ENCODE measurements around the gene NLRC4. TPM values are rescaled to one million over a fixed set of nuclear protein-coding genes. Genes with fewer than 3 reads are reported as not detected.

Gene NLRC4
- total and polyA plus RNA-seq, 8 donors = 0.80 to 21.9 (median 1.4) TPM

GRCh38 chr2:32189011-32189410 lies 75.7 kb downstream of the NLRC4 start:
- peaks cover 0 to 57% of the 10 kb centered on the region in 2 donors for H3K36me3 ChIP-seq
- DNase-seq (no peak), ATAC-seq (no peak)
- no peaks in the 10 kb centered on the region for H3K9me3 ChIP-seq
- H3K27me3 ChIP-seq = no peaks in the 10 kb centered on the region
- H3K27ac ChIP-seq = no peak overlapping the region
- no peaks in the 10 kb centered on the region for H3K4me1 ChIP-seq
- no peak overlapping the region for H3K4me3 ChIP-seq
- intact Hi-C loops (cut with DNase I) = no loop called here
- no peak for TF ChIP-seq CTCF (IDR thresholded peaks at IDR 0.05)

GRCh38 chr2:32182667-32183066 lies 82.0 kb downstream of the NLRC4 start:
- Histone ChIP-seq H3K27me3 (no peaks in the 10 kb centered on the region), H3K36me3 (peaks cover 0 to 71% of the 10 kb centered on the region in 2 donors)
- intact Hi-C loops (cut with DNase I) = no loop called here

More at GRCh38 chr2:32182667-32183066, 82.0 kb downstream of the NLRC4 start:
- DNase-seq (no peak), ATAC-seq (no peak)
- Histone ChIP-seq H3K27ac (no peak overlapping the region), H3K9me3 (no peaks in the 10 kb centered on the region), H3K4me3 (no peak overlapping the region), H3K4me1 (no peaks in the 10 kb centered on the region)
- no peak for TF ChIP-seq CTCF (IDR thresholded peaks at IDR 0.05)

Other genes with a start within 250 kb of the NLRC4 start
- 10 to 100 TPM; 58.0 to 64.1 TPM for gene DPY30, start 225.1 kb downstream of the NLRC4 start, total RNA-seq
- 10 to 100 TPM; 67.6 to 87.9 (median 79.0) TPM for gene DPY30, start 225.1 kb downstream of the NLRC4 start, polyA plus RNA-seq (ENCODE audit: insufficient read length in 6 of 6)
- gene SPAST, start 201.3 kb downstream of the NLRC4 start, total RNA-seq = 10 to 100 TPM; 16.0 to 16.7 TPM
- gene SPAST, start 201.3 kb downstream of the NLRC4 start, polyA plus RNA-seq (ENCODE audit: insufficient read length in 6 of 6) = 10 to 100 TPM; 21.4 to 25.7 (median 24.7) TPM
- 10 to 100 TPM; 29.3 to 29.9 TPM for gene SLC30A6, start 99.0 kb downstream of the NLRC4 start, total RNA-seq
- gene SLC30A6, start 99.0 kb downstream of the NLRC4 start, polyA plus RNA-seq (ENCODE audit: insufficient read length in 6 of 6) = 10 to 100 TPM; 23.5 to 27.2 (median 25.7) TPM
- 10 to 100 TPM; 50.5 to 61.5 TPM for gene YIPF4, start 13.0 kb upstream of the NLRC4 start, total RNA-seq
- gene YIPF4, start 13.0 kb upstream of the NLRC4 start, polyA plus RNA-seq (ENCODE audit: insufficient read length in 6 of 6) = 10 to 100 TPM; 54.2 to 68.1 (median 56.2) TPM
- 10 to 100 TPM; 71.7 to 94.6 TPM for gene BIRC6, start 92.1 kb upstream of the NLRC4 start, total RNA-seq
- 10 to 100 TPM; 71.6 to 83.3 (median 80.9) TPM for gene BIRC6, start 92.1 kb upstream of the NLRC4 start, polyA plus RNA-seq (ENCODE audit: insufficient read length in 6 of 6)